Activated naive CD4-positive, alpha-beta T cell treated with anti-CD3 and anti-CD28 coated beads, Interleukin-2, amount 50 U/mL, for 24 hours (primary cell): ENCODE measurements around the gene ABCC1.

Experiments used
- H3K27ac Mint-ChIP-seq: one replicate; pipeline ENCODE4 v1.8.0; 2021; ENCODE audit warnings: mild to moderate bottlenecking, mixed read lengths
- H3K27me3 Mint-ChIP-seq: one replicate; pipeline ENCODE4 v1.8.0; 2021; ENCODE audit warnings: mixed read lengths
- H3K36me3 Mint-ChIP-seq: one replicate; pipeline ENCODE4 v1.8.0; 2021; ENCODE audit warnings: mixed read lengths
- H3K4me1 Mint-ChIP-seq: one replicate; pipeline ENCODE4 v1.8.0; 2021; ENCODE audit warnings: mixed read lengths
- H3K4me3 Mint-ChIP-seq: one replicate; pipeline ENCODE4 v1.8.0; 2021; ENCODE audit warnings: mild to moderate bottlenecking, mixed read lengths
- H3K9me3 Mint-ChIP-seq: one replicate; pipeline ENCODE4 v1.8.0; 2021; ENCODE audit warnings: mixed read lengths

The ABCC1 gene

DNA sequence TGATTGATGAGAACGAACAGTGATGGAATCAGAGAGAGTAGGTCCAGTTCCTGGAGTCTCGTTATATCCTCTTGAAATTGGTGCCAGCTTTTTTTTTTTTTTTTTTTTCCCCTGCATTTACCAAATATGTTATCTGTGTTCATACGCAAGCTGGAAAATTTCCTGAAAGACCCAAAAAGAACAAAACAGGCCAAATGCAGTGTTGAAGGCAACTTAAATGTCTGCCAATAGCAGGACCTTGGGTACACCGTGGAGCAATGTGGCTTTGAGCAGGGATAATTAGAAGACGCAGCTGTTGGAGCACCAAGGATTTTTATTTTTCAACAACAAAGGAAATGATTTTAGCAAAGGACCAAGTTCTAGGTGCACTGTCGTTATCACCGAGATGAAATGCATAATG, 168.9 kb downstream of the ABCC1 start:
- Mint-ChIP-seq H3K27ac (no peak overlapping the region), H3K9me3 (no peaks in the 10 kb centered on the region), H3K36me3 (peaks cover 40% of the 10 kb centered on the region), H3K4me1 (peaks cover 4% of the 10 kb centered on the region), H3K4me3 (no peak overlapping the region), H3K27me3 (no peaks in the 10 kb centered on the region)

DNA sequence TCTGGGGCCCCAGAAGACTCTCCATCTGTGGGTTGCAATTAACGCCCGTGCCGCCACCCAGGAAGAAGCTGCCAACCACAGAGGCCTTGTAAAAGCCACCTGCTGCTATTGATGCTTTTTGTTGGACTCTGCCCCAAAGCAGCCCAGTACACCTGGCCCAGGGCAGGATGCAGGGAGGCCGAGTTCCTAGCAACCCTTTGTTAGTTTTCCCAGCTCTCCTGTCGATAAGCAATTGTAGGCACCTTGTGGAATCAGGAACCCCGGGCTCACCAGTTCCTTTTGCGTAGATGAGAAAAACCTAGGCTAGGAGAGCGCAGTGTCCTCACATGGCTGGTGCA, 170.6 kb downstream of the ABCC1 start:
- Mint-ChIP-seq H3K27me3 (no peaks in the 10 kb centered on the region), H3K27ac (no peak overlapping the region), H3K9me3 (peaks cover 4% of the 10 kb centered on the region), H3K36me3 (peaks cover 44% of the 10 kb centered on the region), H3K4me1 (peaks cover 4% of the 10 kb centered on the region), H3K4me3 (no peak overlapping the region)

DNA sequence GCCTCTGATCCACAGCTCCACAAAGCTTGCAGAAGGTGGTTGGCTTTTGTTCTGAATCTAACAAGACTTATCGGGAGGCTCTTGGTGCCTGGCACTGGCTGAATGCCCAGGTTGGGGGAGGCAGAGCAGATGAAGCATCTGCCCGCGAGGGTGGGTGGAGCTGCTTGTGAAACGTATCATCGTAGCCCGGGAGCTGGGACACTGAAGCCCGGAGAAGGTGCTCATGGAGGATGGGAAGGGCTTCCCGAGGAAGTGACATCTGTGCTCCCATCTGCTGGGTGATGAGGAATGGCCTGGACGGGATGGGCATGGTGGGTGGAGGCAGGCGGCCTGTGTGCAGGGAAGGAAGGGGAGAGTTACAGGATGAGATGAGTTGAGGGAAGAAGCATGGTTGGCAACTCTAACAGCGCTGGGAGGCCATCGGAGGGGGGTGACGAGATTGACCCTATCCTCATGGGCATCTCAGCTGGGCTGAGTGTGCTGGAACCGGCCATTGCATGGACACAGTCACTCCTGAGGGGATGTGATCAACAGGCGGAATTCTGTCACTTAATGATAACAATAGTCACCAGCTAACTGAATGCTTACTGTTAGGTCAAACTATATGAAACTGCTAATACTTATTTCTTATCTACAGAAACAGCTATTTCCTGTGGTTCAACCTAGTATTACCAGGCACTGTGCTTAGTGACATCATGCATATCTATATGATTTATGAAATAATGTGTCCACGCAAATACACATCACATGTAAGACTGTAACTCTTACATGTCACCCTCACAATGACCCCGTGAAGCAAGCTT, 171.2 kb downstream of the ABCC1 start:
- Mint-ChIP-seq H3K4me3 (no peak overlapping the region), H3K36me3 (peaks cover 44% of the 10 kb centered on the region), H3K27me3 (no peaks in the 10 kb centered on the region), H3K27ac (no peak overlapping the region), H3K4me1 (peaks cover 4% of the 10 kb centered on the region), H3K9me3 (peaks cover 4% of the 10 kb centered on the region)

DNA sequence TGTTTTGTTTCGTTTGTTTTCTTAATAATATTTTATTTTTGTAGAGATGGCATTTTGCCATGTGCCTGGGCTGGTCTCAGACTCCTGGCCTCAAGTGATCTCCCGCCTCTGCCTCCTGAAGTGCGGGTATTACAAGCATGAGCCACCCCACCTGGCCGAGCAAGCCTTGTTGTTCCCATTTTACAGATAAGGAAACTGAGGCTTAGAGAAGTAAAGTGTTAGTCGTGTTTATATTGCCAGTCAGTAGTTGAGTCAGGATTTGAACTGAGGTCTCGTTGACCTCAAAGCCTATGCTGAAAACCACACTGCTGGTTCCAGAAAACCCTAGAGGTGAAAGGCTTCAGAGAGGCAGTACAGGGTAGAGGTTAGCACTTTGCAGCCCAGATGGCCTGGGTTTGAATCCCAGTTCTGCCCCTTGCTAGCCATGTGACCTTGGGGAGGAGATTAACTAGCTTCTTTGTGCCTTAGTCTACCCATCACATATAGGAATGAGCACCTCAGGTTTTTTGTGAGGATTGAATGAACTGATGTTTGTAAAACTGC, 171.8 kb downstream of the ABCC1 start:
- H3K36me3 Mint-ChIP-seq, result peaks cover 46% of the 10 kb centered on the region
- no peaks in the 10 kb centered on the region for H3K27me3 Mint-ChIP-seq
- H3K9me3 Mint-ChIP-seq, result peaks cover 4% of the 10 kb centered on the region
- no peak overlapping the region for H3K4me3 Mint-ChIP-seq
- H3K27ac Mint-ChIP-seq, result no peak overlapping the region
- H3K4me1 Mint-ChIP-seq, result peaks cover 4% of the 10 kb centered on the region

DNA sequence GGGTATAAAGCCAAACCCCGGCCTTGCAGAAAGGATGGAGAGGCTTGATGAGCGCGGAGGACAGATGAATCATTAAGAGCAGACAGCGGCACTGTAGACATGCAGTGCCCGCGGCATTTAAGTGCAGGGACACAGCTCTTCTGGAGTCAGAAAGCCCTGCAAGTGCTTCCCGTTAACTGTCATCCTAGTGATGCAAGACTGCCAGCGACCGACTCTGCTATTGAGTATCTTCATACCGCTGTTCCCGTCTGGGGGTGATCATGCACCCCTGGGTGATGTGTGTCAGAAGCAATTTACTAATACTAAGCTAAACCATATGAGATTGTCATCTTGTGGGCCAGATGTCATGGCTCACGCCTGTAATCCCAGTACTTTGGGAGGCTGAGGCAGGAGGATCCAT, 172.8 kb downstream of the ABCC1 start:
- Mint-ChIP-seq H3K27ac (no peak overlapping the region), H3K27me3 (no peaks in the 10 kb centered on the region), H3K9me3 (peaks cover 4% of the 10 kb centered on the region), H3K4me3 (no peak overlapping the region), H3K4me1 (peaks cover 4% of the 10 kb centered on the region), H3K36me3 (peaks cover 40% of the 10 kb centered on the region)

DNA sequence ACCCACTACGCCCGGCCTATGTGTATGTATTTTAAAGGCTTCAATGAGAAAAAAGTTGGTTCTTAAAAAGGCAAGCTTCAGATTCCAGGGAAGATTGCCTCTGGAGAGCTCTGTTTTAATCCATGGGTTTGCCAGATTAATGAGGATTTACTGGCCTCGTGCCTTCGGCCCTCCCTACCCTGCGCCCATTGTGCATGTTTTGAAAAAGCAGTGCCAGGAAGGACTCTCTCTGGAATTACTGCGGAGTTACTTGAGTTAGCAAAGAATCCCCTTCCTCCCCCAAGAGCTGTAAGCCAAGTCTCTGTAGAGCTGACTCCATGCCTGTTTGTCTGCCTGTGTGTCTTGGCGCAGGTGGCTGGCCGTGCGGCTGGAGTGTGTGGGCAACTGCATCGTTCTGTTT, 175.0 kb downstream of the ABCC1 start:
- Mint-ChIP-seq H3K4me1 (peaks cover 7% of the 10 kb centered on the region), H3K27ac (no peak overlapping the region), H3K9me3 (peaks cover 4% of the 10 kb centered on the region), H3K4me3 (no peak overlapping the region), H3K27me3 (no peaks in the 10 kb centered on the region), H3K36me3 (peaks cover 28% of the 10 kb centered on the region)

DNA sequence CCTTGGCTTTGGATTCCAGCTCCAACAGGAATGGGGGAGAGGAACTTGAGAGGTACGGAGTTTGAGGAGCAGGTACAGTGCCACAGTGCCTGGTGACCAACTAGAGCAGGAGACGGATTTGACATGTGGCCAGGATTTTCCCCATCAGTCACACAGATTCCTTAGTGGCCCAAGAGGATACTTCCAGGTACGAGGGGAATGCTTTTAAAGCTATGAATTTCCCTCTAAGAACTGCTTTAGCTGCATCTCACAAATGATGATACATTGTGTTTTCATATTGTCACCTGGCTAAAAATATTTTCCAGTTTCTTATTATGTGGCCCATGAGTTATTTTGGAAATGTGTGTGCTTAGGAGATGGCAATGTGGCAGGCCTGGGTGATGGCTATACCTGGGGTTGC, 175.6 kb downstream of the ABCC1 start:
- H3K27me3 Mint-ChIP-seq, result no peaks in the 10 kb centered on the region
- peaks cover 26% of the 10 kb centered on the region for H3K36me3 Mint-ChIP-seq
- H3K4me3 Mint-ChIP-seq, result no peak overlapping the region
- peaks cover 4% of the 10 kb centered on the region for H3K9me3 Mint-ChIP-seq
- H3K4me1 Mint-ChIP-seq, result peaks cover 7% of the 10 kb centered on the region
- H3K27ac Mint-ChIP-seq, result no peak overlapping the region

DNA sequence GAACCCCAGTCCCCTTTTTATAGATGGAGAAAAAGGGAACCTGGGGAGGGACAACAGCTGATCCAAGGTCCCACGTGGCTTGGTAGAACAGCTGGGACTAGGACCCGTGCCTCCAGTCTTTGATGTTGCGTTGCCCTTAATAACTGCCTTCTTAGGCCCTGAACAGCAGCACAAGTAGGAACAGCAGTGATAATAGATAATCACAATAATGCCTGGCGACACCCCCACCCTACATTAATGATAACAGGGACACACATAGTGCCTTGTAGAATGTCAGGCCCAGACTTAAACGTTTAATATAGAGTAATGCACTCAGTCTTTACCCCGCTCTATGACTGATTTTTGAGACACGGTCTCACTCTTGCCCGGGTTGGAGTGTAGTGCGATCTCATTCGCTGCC, 177.5 kb downstream of the ABCC1 start:
- Mint-ChIP-seq H3K27ac (no peak overlapping the region), H3K4me3 (no peak overlapping the region), H3K9me3 (peaks cover 4% of the 10 kb centered on the region), H3K27me3 (no peaks in the 10 kb centered on the region), H3K36me3 (peaks cover 21% of the 10 kb centered on the region), H3K4me1 (peaks cover 3% of the 10 kb centered on the region)

DNA sequence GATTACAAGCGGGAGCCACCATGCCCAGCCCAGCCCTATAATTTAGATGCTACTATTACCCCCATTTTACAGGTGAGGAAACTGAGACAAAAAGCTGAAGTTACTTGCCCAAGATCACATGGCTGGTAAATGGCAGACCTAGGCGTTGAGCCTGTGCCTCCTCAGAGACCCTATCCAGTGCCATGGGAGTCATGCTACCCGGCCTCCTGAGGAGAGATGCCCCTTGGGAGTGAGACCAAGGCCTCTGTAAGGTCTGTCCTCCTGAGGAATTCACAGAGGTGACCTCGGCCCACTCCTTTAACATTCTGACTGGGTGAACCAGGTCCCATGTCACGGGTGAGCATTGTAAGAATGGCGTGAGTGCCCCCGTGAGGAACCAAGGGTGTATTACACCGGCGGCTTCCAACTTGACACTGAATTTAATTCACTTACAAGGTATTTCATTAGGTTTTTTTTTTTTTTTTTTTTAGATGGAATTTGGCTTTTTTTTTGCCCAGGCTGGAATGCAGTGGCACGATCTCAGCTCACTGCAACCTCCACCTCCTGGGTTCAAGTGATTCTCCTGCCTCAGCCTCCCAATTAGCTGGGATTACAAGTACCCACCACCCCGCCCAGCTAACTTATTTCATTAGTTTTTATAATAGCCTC, 178.2 kb downstream of the ABCC1 start:
- Mint-ChIP-seq H3K27me3 (no peaks in the 10 kb centered on the region), H3K27ac (no peak overlapping the region), H3K4me3 (no peak overlapping the region), H3K36me3 (peaks cover 19% of the 10 kb centered on the region), H3K9me3 (peaks cover 4% of the 10 kb centered on the region), H3K4me1 (peaks cover 3% of the 10 kb centered on the region)

DNA sequence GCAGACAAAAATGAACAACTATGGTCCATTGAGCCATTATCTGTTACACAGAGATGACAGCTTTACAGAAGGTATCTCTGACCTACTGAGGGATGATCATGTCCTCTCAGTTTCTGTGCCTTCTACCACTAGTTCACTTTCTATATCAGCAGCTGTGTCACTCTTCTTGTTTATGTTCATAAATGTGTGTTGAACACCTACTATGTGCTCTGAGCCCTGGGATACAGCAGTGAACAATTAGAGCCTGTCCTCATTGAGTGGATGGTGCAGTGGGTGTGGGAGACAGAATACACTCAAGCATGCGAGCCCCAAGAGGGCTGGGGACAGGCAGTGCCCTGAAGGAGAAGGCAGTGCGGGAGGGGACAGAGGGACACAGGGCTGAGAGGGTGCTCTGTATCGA, 181.8 kb downstream of the ABCC1 start:
- H3K27ac Mint-ChIP-seq, result no peak overlapping the region
- H3K36me3 Mint-ChIP-seq, result peaks cover 13% of the 10 kb centered on the region
- H3K4me1 Mint-ChIP-seq, result peaks cover 3% of the 10 kb centered on the region
- no peaks in the 10 kb centered on the region for H3K9me3 Mint-ChIP-seq
- H3K4me3 Mint-ChIP-seq, result no peak overlapping the region
- no peaks in the 10 kb centered on the region for H3K27me3 Mint-ChIP-seq

DNA sequence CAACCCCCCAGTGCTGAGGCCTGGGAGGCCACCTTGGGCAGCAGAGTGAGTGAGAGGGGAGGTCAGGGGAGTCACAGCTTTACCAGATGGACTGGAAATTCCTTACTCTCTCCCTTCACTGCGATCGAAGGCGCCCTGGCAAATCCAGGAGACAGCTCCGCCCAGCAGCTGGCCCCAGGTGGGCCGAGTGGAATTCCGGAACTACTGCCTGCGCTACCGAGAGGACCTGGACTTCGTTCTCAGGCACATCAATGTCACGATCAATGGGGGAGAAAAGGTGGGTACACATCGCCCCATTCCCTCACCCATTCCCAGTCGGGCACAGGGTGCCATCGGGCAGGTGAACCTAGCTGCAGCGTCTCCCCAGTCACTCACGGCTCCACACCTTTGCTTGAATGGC, 182.2 kb downstream of the ABCC1 start:
- peaks cover 3% of the 10 kb centered on the region for H3K4me1 Mint-ChIP-seq

DNA sequence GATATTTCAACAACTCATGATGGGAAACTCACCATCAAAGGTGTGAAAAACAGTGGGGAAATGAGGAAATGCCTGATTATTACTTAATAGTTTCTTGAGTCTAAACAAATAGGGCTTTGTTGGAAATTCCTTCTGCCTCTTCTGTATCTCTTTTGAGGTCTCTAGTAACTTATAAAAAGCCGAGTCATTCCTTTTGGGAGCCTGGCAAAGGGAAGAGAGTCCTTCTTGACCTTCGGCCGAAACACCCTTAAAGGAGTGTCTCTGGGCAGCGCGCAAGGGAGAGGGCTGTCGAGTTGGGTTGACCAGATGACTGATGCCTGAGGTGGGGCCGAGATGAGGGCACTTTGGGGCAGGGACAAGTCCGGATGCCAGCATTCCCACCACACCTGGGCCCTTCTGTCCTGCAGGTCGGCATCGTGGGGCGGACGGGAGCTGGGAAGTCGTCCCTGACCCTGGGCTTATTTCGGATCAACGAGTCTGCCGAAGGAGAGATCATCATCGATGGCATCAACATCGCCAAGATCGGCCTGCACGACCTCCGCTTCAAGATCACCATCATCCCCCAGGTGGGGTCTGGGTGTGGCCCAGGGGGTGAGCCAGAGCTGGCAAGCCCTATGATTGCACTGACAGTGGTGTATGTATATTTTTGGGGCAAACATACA, 184.7 kb downstream of the ABCC1 start:
- H3K4me1 Mint-ChIP-seq, result no peaks in the 10 kb centered on the region
- H3K27me3 Mint-ChIP-seq, result no peaks in the 10 kb centered on the region
- H3K27ac Mint-ChIP-seq, result no peak overlapping the region
- peaks cover 15% of the 10 kb centered on the region for H3K36me3 Mint-ChIP-seq
- H3K9me3 Mint-ChIP-seq, result no peaks in the 10 kb centered on the region
- H3K4me3 Mint-ChIP-seq, result no peak overlapping the region

More for the DNA sequence above, 182.2 kb downstream of the ABCC1 start:
- H3K27me3 Mint-ChIP-seq, result no peaks in the 10 kb centered on the region
- no peak overlapping the region for H3K27ac Mint-ChIP-seq
- peaks cover 13% of the 10 kb centered on the region for H3K36me3 Mint-ChIP-seq
- no peaks in the 10 kb centered on the region for H3K9me3 Mint-ChIP-seq
- H3K4me3 Mint-ChIP-seq, result no peak overlapping the region

DNA sequence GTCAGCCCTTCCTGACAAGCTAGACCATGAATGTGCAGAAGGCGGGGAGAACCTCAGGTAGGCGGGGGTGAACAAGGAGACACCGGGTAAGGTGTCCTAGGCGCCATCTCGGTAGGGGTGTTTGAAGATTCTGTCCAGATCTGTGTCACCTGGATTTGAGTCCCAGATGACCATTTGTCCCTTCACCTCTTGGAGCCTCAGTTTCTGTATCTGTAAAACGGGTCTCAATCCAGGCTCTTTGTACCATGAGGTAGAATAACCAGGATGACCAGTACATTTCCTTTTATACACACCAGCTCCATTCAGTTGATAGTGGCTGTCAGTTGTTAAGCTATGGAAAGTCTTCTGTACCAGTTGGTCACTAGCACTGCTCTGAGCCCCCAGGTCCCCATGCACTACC, 187.2 kb downstream of the ABCC1 start:
- Mint-ChIP-seq H3K4me1 (no peaks in the 10 kb centered on the region), H3K27ac (no peak overlapping the region), H3K4me3 (no peak overlapping the region), H3K36me3 (peaks cover 19% of the 10 kb centered on the region), H3K27me3 (no peaks in the 10 kb centered on the region), H3K9me3 (no peaks in the 10 kb centered on the region)

DNA sequence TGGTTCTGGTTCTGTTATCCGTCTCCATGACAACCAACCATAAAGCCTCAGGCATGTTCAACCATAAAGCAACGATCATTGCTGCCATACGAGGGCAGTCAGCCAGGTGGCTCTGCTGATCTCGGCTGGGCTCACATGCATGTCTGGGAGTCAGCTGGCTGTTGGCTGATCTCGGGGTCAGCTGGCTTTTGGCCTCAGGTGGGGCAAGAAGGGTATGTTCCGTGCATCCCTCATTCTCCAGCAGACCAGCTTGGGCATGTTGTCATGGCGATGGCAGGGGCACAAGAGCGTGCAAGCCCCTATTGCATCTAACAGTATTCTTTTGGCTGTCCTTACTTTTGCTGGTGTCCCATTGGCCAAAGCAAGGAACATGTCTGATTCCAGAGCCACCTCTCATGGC, 187.7 kb downstream of the ABCC1 start:
- Mint-ChIP-seq H3K27me3 (no peaks in the 10 kb centered on the region), H3K4me3 (no peak overlapping the region), H3K4me1 (no peaks in the 10 kb centered on the region), H3K9me3 (no peaks in the 10 kb centered on the region), H3K27ac (no peak overlapping the region), H3K36me3 (peaks cover 19% of the 10 kb centered on the region)

DNA sequence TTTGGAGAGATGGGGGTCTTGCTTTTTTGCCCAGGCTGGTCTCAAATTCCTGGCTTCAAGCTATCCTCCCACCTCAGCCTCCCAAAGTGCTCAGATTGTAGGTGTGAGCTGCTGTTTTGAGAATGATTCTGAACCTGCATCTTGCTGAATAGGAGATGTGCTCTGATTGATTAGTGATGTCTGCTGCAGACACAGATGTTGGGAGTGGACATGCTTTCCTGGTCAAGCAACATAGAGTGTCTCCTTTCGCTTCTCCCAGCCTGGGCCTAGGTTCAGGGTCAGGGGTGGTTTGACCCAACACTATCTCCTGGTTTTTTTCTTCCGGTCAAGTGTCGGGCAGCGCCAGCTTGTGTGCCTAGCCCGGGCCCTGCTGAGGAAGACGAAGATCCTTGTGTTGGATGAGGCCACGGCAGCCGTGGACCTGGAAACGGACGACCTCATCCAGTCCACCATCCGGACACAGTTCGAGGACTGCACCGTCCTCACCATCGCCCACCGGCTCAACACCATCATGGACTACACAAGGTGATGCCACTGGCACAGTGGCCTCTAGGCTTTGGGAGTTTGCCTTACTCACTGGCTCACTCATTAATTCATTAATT, 188.7 kb downstream of the ABCC1 start:
- no peak overlapping the region for H3K27ac Mint-ChIP-seq
- H3K9me3 Mint-ChIP-seq, result no peaks in the 10 kb centered on the region
- H3K36me3 Mint-ChIP-seq, result peaks cover 20% of the 10 kb centered on the region
- no peak overlapping the region for H3K4me3 Mint-ChIP-seq
- no peaks in the 10 kb centered on the region for H3K27me3 Mint-ChIP-seq
- no peaks in the 10 kb centered on the region for H3K4me1 Mint-ChIP-seq

DNA sequence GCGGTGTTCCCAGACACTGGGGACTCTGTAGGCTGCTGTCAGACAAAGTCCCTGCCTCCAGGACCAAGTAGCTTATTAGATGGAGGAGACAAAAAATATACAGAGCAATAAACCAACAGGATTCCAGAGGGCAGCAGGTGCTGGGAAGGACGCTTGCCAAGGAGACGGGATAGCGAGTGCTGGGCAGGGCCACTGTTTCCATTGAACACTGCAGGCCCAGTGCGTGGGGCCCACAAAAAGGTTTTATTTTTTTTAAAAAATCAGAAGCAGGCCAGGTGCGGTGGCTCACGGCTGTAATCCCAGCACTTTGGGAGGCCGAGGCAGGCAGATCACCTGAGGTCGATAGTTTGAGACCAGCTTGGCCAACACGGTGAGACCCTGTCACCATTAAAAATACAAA, 189.6 kb downstream of the ABCC1 start:
- Mint-ChIP-seq H3K9me3 (no peaks in the 10 kb centered on the region), H3K4me1 (no peaks in the 10 kb centered on the region), H3K27ac (no peak overlapping the region), H3K27me3 (no peaks in the 10 kb centered on the region), H3K4me3 (no peak overlapping the region), H3K36me3 (peaks cover 17% of the 10 kb centered on the region)
